CD14-positive monocyte (primary cell): Measurements from ENCODE around the gene INHA. TPM values are rescaled to one million over a fixed set of nuclear protein-coding genes. Genes with fewer than 3 reads are reported as not detected.

Source experiments
- DNase-seq, 3 donors: peaks; one replicate each; pipeline ENCODE4 v3.0.0-alpha.2; 2011 to 2022
- H2AFZ ChIP-seq: 2 replicates; pipeline ENCODE4 v1.6.0; 2012; ENCODE audit warnings: mild to moderate bottlenecking, low read depth, low read length, inconsistent platforms; ENCODE audit not compliant: insufficient read depth, poor library complexity, severe bottlenecking
- H3K27ac ChIP-seq, 2 donors: 1 replicate in 1 of 2; 2 replicates in 1 of 2; pipeline ENCODE4 v1.5.1; 2012 to 2013; ENCODE audit warnings: low read length in 2 of 2, control low read depth in 1 of 2, inconsistent platforms in 1 of 2, low read depth in 1 of 2, mild to moderate bottlenecking in 1 of 2
- H3K27me3 ChIP-seq, 2 donors: one replicate each; pipeline versions ENCODE4 v1.6.0 to v1.6.1; 2011 to 2013; ENCODE audit warnings: low read length in 2 of 2; ENCODE audit not compliant: control insufficient read depth in 2 of 2, insufficient read depth in 2 of 2
- H3K36me3 ChIP-seq, 2 donors: replicated peaks in 1 of 2; 1 replicate in 1 of 2; 2 replicates in 1 of 2; pipeline versions ENCODE4 v1.5.1 to v1.6.1; 2012 to 2013; ENCODE audit warnings: low read length in 2 of 2, control low read depth in 1 of 2, inconsistent platforms in 1 of 2, mild to moderate bottlenecking in 1 of 2; ENCODE audit not compliant: insufficient read depth in 2 of 2, control insufficient read depth in 1 of 2
- H3K4me1 ChIP-seq, 2 donors: 1 replicate in 1 of 2; 2 replicates in 1 of 2; pipeline versions ENCODE4 v1.5.1 to v1.6.1; 2012 to 2013; ENCODE audit warnings: low read length in 2 of 2, control low read depth in 1 of 2, inconsistent platforms in 1 of 2, mild to moderate bottlenecking in 1 of 2, moderate library complexity in 1 of 2; ENCODE audit not compliant: insufficient read depth in 2 of 2, control insufficient read depth in 1 of 2
- H3K4me2 ChIP-seq: replicated peaks from 2 replicates; pipeline ENCODE3; 2012; ENCODE audit warnings: low read length, moderate library complexity, mild to moderate bottlenecking; ENCODE audit not compliant: poor library complexity, severe bottlenecking; ENCODE audit errors: extremely low read depth
- H3K4me3 ChIP-seq, 3 experiments: fragments of 200-600 bp in 1 of 3; sonication (generic) in 1 of 3; replicated peaks in 1 of 3; 1 replicate in 2 of 3; 2 replicates in 1 of 3; pipeline ENCODE4 v1.5.1; 2011 to 2013; ENCODE audit warnings: low read length in 3 of 3, mild to moderate bottlenecking in 3 of 3, control low read depth in 2 of 3, low read depth in 2 of 3, inconsistent platforms in 1 of 3, moderate library complexity in 1 of 3
- H3K79me2 ChIP-seq: 2 replicates; pipeline ENCODE4 v1.6.0; 2012; ENCODE audit warnings: mild to moderate bottlenecking, control low read depth, inconsistent platforms, low read length, moderate library complexity; ENCODE audit not compliant: insufficient read depth
- H3K9ac ChIP-seq: 2 replicates; pipeline ENCODE4 v1.6.0; 2017; ENCODE audit warnings: low read length, mild to moderate bottlenecking; ENCODE audit not compliant: insufficient read depth, poor library complexity, severe bottlenecking
- H3K9me3 ChIP-seq, 2 donors: replicated peaks in 1 of 2; 1 replicate in 1 of 2; 2 replicates in 1 of 2; pipeline versions ENCODE4 v1.5.1 to v1.6.1; 2012 to 2013; ENCODE audit warnings: low read length in 2 of 2, control low read depth in 1 of 2; ENCODE audit not compliant: control insufficient read depth in 1 of 2, insufficient read depth in 1 of 2
- H4K20me1 ChIP-seq: 2 replicates; pipeline ENCODE4 v1.6.0; 2012; ENCODE audit warnings: mild to moderate bottlenecking, low read length, control low read depth, moderate library complexity; ENCODE audit not compliant: insufficient read depth
- H3K27ac Mint-ChIP-seq, 7 donors: one replicate each; pipeline ENCODE4 v1.8.0; 2020; ENCODE audit warnings: mild to moderate bottlenecking in 7 of 7, mixed read lengths in 7 of 7, moderate library complexity in 6 of 7, inconsistent platforms in 2 of 7
- H3K27me3 Mint-ChIP-seq, 3 donors: one replicate each; pipeline ENCODE4 v1.8.0; 2021 to 2022; ENCODE audit warnings: low read depth in 3 of 3, mild to moderate bottlenecking in 3 of 3, mixed read lengths in 3 of 3, moderate library complexity in 3 of 3, inconsistent platforms in 1 of 3
- H3K36me3 Mint-ChIP-seq, 2 donors: one replicate each; pipeline ENCODE4 v1.8.0; 2020; ENCODE audit warnings: mixed read lengths in 2 of 2, inconsistent platforms in 1 of 2, mild to moderate bottlenecking in 1 of 2
- H3K4me1 Mint-ChIP-seq: one replicate; pipeline ENCODE4 v1.8.0; 2020; ENCODE audit warnings: mild to moderate bottlenecking, mixed read lengths
- H3K4me3 Mint-ChIP-seq, 2 donors: one replicate each; pipeline ENCODE4 v1.8.0; 2020; ENCODE audit warnings: mild to moderate bottlenecking in 2 of 2, mixed read lengths in 2 of 2, moderate library complexity in 1 of 2
- H3K9me3 Mint-ChIP-seq, 7 donors: one replicate each; pipeline ENCODE4 v1.8.0; 2020 to 2022; ENCODE audit warnings: mixed read lengths in 7 of 7, mild to moderate bottlenecking in 6 of 7, moderate library complexity in 6 of 7, inconsistent platforms in 2 of 7
- WGBS: methylation state at CpG from one replicate; pipeline ENCODE4 v1.1.5; 2013; ENCODE audit warnings: missing lambda C conversion rate; ENCODE audit not compliant: insufficient coverage; 5-methylcytosine and 5-hydroxymethylcytosine counted together
- intact Hi-C, 2 donors: fragments of 100-400 bp; cut with micrococcal nuclease; formaldehyde crosslinking; loops; one replicate each; pipeline versions ENCODE4 v1.15.0 to v1.15.1; 2023
- polyA plus RNA-seq, 3 donors: library from polyadenylated mRNA; depleted of rRNA in 1 of 3; unstranded in 2 of 3; stranded (reverse) in 1 of 3; fragments of 300-500 nt in 2 of 3; fragments of >200 nt in 1 of 3; fragmentation: Illumina TruSeq in 2 of 3; gene quantifications; 1 replicate in 2 of 3; 2 replicates in 1 of 3; pipeline ENCODE4 v1.2.3, GENCODE V29; 2012 to 2021
- TF ChIP-seq, protein P1 (sequence below): fragments of 200-600 bp; IDR thresholded peaks from one replicate; pipeline ENCODE4 v1.8.0; 2022; ENCODE audit warnings: antibody characterized with exemption, mild to moderate bottlenecking

The INHA gene
- polyA plus RNA-seq, 3 donors: not detected

DNA sequence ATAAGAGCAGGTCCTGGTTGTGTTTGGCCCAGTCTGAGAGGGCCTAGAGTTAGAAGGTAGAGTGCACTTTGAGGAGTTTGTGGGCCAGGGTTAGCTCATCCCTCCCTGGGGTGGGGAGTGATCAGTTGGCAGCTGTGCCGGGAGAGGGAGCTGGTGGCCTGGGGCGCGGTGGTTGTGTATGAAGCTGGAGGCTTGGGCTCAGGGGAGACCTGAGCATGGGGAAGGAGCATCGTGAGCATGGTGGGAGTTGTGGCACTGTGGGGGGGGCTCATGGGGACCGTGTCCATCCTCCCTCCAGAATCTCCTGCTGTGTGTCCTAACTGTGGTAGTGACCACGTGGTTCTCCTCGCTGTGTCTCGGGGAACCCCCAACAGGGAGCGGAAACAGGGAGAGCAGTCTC lies 39.2 kb downstream of the INHA start:
- Histone ChIP-seq H3K27ac (no peak overlapping the region), H3K36me3 (peaks cover 86 to 95% of the 10 kb centered on the region in 2 donors), H3K4me2 (no peak overlapping the region), H3K4me3 (no peak overlapping the region), H4K20me1 (no peaks in the 10 kb centered on the region), H3K9ac (no peak overlapping the region), H3K79me2 (no peaks in the 10 kb centered on the region), H3K9me3 (no peaks in the 10 kb centered on the region), H3K4me1 (no peaks in the 10 kb centered on the region), H3K27me3 (no peaks in the 10 kb centered on the region), H2AFZ (no peak overlapping the region)
- Mint-ChIP-seq H3K4me1 (peaks cover 5% of the 10 kb centered on the region), H3K9me3 (no peaks in the 10 kb centered on the region), H3K27me3 (peaks cover 0 to 4% (median 0%) of the 10 kb centered on the region in 3 donors), H3K4me3 (no peak overlapping the region), H3K27ac (peak overlapping the region in 2 of 7 donors; percentile 3 to 85), H3K36me3 (peaks cover 85 to 96% of the 10 kb centered on the region in 2 donors)
- TF ChIP-seq, protein P1, sequence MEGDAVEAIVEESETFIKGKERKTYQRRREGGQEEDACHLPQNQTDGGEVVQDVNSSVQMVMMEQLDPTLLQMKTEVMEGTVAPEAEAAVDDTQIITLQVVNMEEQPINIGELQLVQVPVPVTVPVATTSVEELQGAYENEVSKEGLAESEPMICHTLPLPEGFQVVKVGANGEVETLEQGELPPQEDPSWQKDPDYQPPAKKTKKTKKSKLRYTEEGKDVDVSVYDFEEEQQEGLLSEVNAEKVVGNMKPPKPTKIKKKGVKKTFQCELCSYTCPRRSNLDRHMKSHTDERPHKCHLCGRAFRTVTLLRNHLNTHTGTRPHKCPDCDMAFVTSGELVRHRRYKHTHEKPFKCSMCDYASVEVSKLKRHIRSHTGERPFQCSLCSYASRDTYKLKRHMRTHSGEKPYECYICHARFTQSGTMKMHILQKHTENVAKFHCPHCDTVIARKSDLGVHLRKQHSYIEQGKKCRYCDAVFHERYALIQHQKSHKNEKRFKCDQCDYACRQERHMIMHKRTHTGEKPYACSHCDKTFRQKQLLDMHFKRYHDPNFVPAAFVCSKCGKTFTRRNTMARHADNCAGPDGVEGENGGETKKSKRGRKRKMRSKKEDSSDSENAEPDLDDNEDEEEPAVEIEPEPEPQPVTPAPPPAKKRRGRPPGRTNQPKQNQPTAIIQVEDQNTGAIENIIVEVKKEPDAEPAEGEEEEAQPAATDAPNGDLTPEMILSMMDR: no peak
- no peak for DNase-seq
- intact Hi-C loops: loop anchor here in 1 of 2 donors (10.0 kb wide), 1 partner anchor 187 kb away; no protein-coding TSS in a partner anchor
- WGBS: 100% methylated on average over 9 of the region's 9 CpGs

DNA sequence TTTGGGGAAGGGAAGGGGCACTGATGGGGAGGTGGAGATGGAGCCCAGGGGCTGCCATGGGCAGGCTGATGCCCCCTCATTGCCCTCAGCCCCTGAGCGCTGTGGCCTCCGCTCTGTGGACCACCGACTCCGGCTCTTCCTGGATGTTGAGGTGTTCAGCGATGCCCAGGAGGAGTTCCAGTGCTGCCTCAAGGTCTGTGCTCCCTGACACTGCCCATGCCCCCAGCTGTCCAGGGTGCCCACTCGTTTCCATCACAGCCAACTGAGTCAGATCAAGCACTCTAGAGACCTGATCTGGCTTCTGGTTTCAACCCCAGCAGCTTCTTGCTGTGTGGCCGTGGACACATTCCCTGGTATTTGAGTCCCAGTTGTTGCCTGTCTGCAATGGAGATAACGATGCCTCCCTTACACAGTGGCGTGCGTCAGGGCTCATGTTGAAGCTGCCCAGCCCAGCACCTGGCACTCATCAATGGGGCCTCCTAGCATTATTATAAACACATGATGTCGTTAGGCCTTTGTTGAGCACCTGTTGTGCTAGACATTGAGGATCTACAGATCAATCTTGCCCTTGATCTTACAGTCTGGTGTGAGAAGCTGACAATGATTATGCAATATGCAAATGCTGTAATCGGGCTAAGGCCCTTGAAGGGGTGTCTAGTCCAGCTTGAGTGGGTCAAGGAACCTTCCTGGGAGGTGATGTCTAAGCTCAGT lies 39.9 kb downstream of the INHA start:
- H3K27me3 ChIP-seq: no peaks in the 10 kb centered on the region
- H3K9me3 ChIP-seq: no peaks in the 10 kb centered on the region
- intact Hi-C loops: loop anchor here in 1 of 2 donors (10.0 kb wide), 1 partner anchor 187 kb away; no protein-coding TSS in a partner anchor
- TF ChIP-seq, protein P1: no peak
- Mint-ChIP-seq H3K4me1 (peaks cover 5% of the 10 kb centered on the region), H3K27ac (peak overlapping the region in 1 of 7 donors; percentile 34), H3K4me3 (no peak overlapping the region), H3K36me3 (peaks cover 83 to 96% of the 10 kb centered on the region in 2 donors), H3K9me3 (no peaks in the 10 kb centered on the region), H3K27me3 (peaks cover 0 to 4% (median 0%) of the 10 kb centered on the region in 3 donors)
- WGBS: 82% methylated on average over 11 of the region's 12 CpGs
- H3K79me2 ChIP-seq: no peaks in the 10 kb centered on the region
- no peak overlapping the region for H3K4me3 ChIP-seq
- no peak overlapping the region for H3K4me2 ChIP-seq
- no peak overlapping the region for H2AFZ ChIP-seq
- no peaks in the 10 kb centered on the region for H4K20me1 ChIP-seq
- no peak overlapping the region for H3K27ac ChIP-seq
- H3K36me3 ChIP-seq: peaks cover 80 to 95% of the 10 kb centered on the region in 2 donors
- H3K4me1 ChIP-seq: no peaks in the 10 kb centered on the region
- no peak for DNase-seq
- no peak overlapping the region for H3K9ac ChIP-seq
